Nephron (organoid): ENCODE measurements around the gene UAP1L1.

ENCODE experiments used
- H3K27ac Mint-ChIP-seq, 3 experiments: 2 replicates each; pipeline ENCODE4 v1.8.0; 2020; ENCODE audit warnings: mixed read lengths in 3 of 3, mild to moderate bottlenecking in 2 of 3, moderate library complexity in 1 of 3
- H3K27me3 Mint-ChIP-seq: 2 replicates; pipeline ENCODE4 v1.8.0; 2021; ENCODE audit warnings: low read depth, mild to moderate bottlenecking, moderate library complexity, mixed read lengths
- H3K36me3 Mint-ChIP-seq: 2 replicates; pipeline ENCODE4 v1.8.0; 2020; ENCODE audit warnings: low read depth, mixed read lengths
- H3K4me1 Mint-ChIP-seq: 2 replicates; pipeline ENCODE4 v1.8.0; 2020; ENCODE audit warnings: mixed read lengths
- H3K4me3 Mint-ChIP-seq, 3 experiments: 2 replicates each; pipeline ENCODE4 v1.8.0; 2020; ENCODE audit warnings: mild to moderate bottlenecking in 3 of 3, mixed read lengths in 3 of 3, moderate library complexity in 2 of 3
- H3K9me3 Mint-ChIP-seq: 2 replicates; pipeline ENCODE4 v1.8.0; 2020; ENCODE audit warnings: mixed read lengths
- TF ChIP-seq, protein P1 (sequence below), 3 experiments: fragments of 200-600 bp; sonication (generic); IDR thresholded peaks; one replicate each; pipeline ENCODE4 v1.5.0; 2021; ENCODE audit warnings: antibody characterized with exemption in 3 of 3; ENCODE audit not compliant: unreplicated experiment in 3 of 3

The UAP1L1 gene

DNA sequence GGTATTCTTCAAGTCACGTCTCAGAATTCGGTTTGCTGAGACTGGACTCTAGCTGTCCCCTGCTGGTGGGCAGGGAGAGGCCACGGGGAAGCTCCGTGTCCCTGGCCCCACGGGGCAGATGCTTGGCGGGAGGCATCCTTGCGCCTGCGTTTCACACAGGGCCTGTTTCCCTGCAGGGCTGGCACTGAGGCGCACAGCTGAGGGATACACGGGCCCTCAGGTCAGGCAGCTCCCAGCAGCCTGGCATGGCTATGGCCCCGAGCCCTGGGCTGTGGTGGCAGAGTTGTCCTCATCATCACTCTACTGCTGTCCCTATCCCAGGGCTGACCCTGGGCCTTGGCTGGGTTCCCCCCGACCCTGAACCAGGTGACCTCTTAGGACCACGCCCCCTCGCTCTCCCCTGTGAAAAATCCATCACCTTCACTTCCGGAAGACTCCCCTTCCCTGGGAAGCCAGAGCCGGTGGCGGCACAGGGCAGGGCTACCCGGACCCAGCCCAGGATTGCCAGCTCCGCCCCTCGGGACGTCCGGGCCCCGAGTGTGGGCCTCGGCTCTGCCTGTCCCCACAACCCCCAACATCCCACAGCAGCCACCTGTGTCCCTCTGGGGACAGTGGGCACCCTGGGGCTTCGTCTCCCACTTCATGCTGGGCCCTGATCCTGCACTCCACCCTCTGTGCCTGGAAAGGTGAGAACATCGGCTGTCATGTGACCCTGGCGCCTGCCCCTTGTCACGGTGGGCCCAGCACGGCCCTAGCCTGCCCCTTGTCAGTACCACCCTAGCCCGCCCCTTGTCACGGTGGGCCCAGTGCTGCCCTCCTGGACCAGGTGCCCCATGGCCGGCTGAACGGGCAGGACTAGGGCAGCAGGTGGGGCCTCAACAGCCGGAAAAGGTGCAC lies 32.2 kb downstream of the UAP1L1 start:
- Mint-ChIP-seq H3K4me3 (no peak overlapping the region), H3K36me3 (peaks cover 10% of the 10 kb centered on the region), H3K4me1 (no peaks in the 10 kb centered on the region), H3K9me3 (no peaks in the 10 kb centered on the region), H3K27me3 (peaks cover 8% of the 10 kb centered on the region), H3K27ac (no peak overlapping the region)
- TF ChIP-seq, protein P1, sequence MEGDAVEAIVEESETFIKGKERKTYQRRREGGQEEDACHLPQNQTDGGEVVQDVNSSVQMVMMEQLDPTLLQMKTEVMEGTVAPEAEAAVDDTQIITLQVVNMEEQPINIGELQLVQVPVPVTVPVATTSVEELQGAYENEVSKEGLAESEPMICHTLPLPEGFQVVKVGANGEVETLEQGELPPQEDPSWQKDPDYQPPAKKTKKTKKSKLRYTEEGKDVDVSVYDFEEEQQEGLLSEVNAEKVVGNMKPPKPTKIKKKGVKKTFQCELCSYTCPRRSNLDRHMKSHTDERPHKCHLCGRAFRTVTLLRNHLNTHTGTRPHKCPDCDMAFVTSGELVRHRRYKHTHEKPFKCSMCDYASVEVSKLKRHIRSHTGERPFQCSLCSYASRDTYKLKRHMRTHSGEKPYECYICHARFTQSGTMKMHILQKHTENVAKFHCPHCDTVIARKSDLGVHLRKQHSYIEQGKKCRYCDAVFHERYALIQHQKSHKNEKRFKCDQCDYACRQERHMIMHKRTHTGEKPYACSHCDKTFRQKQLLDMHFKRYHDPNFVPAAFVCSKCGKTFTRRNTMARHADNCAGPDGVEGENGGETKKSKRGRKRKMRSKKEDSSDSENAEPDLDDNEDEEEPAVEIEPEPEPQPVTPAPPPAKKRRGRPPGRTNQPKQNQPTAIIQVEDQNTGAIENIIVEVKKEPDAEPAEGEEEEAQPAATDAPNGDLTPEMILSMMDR (IDR thresholded peaks at IDR 0.05; ENCODE audit: unreplicated experiment in 3 of 3), result no peak

GRCh38 chr9:137110147-137110910 lies 33.0 kb downstream of the UAP1L1 start:
- no peaks in the 10 kb centered on the region for H3K9me3 Mint-ChIP-seq
- peaks cover 5% of the 10 kb centered on the region for H3K36me3 Mint-ChIP-seq
- TF ChIP-seq, protein P1 (IDR thresholded peaks at IDR 0.05; ENCODE audit: unreplicated experiment in 3 of 3), result no peak
- no peaks in the 10 kb centered on the region for H3K4me1 Mint-ChIP-seq
- no peak overlapping the region for H3K4me3 Mint-ChIP-seq
- H3K27ac Mint-ChIP-seq, result no peak overlapping the region
- H3K27me3 Mint-ChIP-seq, result peaks cover 9% of the 10 kb centered on the region

DNA sequence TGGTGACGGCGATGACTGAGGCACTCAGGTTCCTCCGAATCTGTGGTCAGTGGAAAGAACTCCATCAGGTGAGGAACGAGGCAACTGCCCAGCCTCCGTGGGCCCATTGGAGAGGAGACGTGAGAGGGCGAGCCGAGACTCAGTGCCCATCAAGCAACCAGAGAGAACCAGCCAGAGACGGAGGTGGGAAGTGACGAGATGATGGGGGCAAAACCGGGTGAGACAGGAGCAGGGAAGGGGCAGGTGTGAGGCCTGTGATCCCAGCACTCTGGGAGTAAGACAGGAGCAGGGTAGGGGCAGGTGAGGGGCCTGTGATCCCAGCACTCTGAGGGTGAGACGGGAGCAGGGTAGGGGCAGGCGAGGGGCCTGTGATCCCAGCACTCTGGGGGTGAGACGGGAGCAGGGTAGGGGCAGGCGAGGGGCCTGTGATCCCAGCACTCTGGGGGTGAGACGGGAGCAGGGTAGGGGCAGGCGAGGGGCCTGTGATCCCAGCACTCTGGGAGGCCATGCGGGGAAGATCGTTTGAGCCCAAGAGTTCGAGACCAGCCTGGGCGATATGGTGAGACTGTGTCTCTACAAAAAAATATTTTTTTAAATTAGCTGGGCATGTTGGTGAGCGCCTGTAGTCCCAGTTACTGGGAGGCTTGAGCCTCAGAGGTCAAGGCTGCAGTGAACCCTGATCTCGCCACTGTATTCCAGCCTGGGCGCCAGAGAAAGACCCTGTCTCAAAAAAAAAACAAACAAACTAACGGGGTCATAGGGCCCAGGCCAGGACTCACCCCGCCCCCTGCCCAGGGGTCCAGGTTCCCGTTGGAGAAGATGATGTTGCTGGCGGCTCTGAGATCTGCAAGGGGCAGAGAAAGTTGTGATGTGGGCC lies 33.8 kb downstream of the UAP1L1 start:
- Mint-ChIP-seq H3K9me3 (no peaks in the 10 kb centered on the region), H3K36me3 (no peaks in the 10 kb centered on the region), H3K4me3 (peak overlapping the region in 1 of 3 experiments; percentile 9), H3K27ac (no peak overlapping the region), H3K4me1 (no peaks in the 10 kb centered on the region), H3K27me3 (peaks cover 16% of the 10 kb centered on the region)
- TF ChIP-seq, protein P1 (IDR thresholded peaks at IDR 0.05; ENCODE audit: unreplicated experiment in 3 of 3), result no peak

- Mint-ChIP-seq H3K4me1 (no peaks in the 10 kb centered on the region), H3K9me3 (no peaks in the 10 kb centered on the region), H3K27me3 (peaks cover 23% of the 10 kb centered on the region), H3K36me3 (no peaks in the 10 kb centered on the region), H3K27ac (no peak overlapping the region), H3K4me3 (peak overlapping the region in 1 of 3 experiments; percentile 9)
- TF ChIP-seq, protein P1 (IDR thresholded peaks at IDR 0.05; ENCODE audit: unreplicated experiment in 3 of 3), result no peak
Measured at GRCh38 chr9:137111788-137112563, 34.7 kb downstream of the UAP1L1 start.
